ENCODE results near the gene FLRT1. TPM values are rescaled to one million over a fixed set of nuclear protein-coding genes. Genes with fewer than 3 reads are reported as not detected.

Gene FLRT1
- total RNA-seq, 1 experiment from 2014 or later: 0.31 TPM

GRCh38 chr11:64065712-64066111 lies 30.0 kb downstream of the FLRT1 start:
- H3K4me1 ChIP-seq (ENCODE audit: insufficient read depth, low read length): no peaks in the 10 kb centered on the region
- peaks cover 16 to 41% of the 10 kb centered on the region in 2 experiments for H3K4me1 Mint-ChIP-seq
- no peak overlapping the region for H3K4me3 Mint-ChIP-seq

More at GRCh38 chr11:64065712-64066111, 30.0 kb downstream of the FLRT1 start:
- Histone ChIP-seq H3K27ac (ENCODE audit: insufficient read length, low read depth, low read length) (no peak overlapping the region), H2AFZ (ENCODE audit: low read length) (no peak overlapping the region), H3K9me3 (ENCODE audit: control insufficient read depth, low read depth, low read length) (no peaks in the 10 kb centered on the region), H2BK5ac (ENCODE audit: insufficient read length, low read length) (no peak overlapping the region), H2BK20ac (ENCODE audit: low read depth, low read length, poor library complexity, severe bottlenecking) (no peak overlapping the region), H3K56ac (ENCODE audit: insufficient read length, low read depth, low read length) (no peak overlapping the region), H4K8ac (replicated peaks; ENCODE audit: insufficient read length, low read depth, low read length) (no peak overlapping the region), H2BK12ac (ENCODE audit: insufficient read length, low read depth, low read length) (no peak overlapping the region), H4K20me1 (ENCODE audit: control insufficient read depth, insufficient read depth, insufficient read length) (peaks cover 2% of the 10 kb centered on the region), H2BK15ac (ENCODE audit: low read depth, low read length) (no peak overlapping the region), H3K18ac (ENCODE audit: insufficient read length, low read depth, low read length) (no peak overlapping the region), H3K23me2 (ENCODE audit: insufficient read length, low read depth, low read length, poor library complexity, severe bottlenecking) (peaks cover 5% of the 10 kb centered on the region), H2AK5ac (ENCODE audit: insufficient read length, low read length) (no peak overlapping the region), H4K5ac (ENCODE audit: insufficient read length, low read depth, low read length) (no peak overlapping the region), H3K79me2 (ENCODE audit: insufficient read depth, low read length) (no peaks in the 10 kb centered on the region), H3K79me1 (ENCODE audit: insufficient read depth, low read depth, low read length, poor library complexity, severe bottlenecking) (no peaks in the 10 kb centered on the region), H3K23ac (ENCODE audit: insufficient read length, low read depth, low read length) (no peak overlapping the region), H3T11ph (ENCODE audit: low read length) (no peak overlapping the region), H3K14ac (ENCODE audit: insufficient read depth, low read length) (no peak overlapping the region), H4K91ac (ENCODE audit: insufficient read length, low read depth, low read length) (no peak overlapping the region), H2BK120ac (ENCODE audit: low read depth, low read length, poor library complexity, severe bottlenecking) (no peak overlapping the region), H3K4ac (ENCODE audit: low read depth, low read length) (no peak overlapping the region), H3K4me2 (ENCODE audit: insufficient read depth, insufficient read length, low read length) (no peak overlapping the region), H3K9ac (ENCODE audit: extremely low read depth, insufficient read length, low read length) (no peak overlapping the region), H3K27me3 (ENCODE audit: insufficient read depth, low read length) (peaks cover 6% of the 10 kb centered on the region; the same call in 1 of the 2 replicates)
- H3K9me3 Mint-ChIP-seq: no peaks in the 10 kb centered on the region
- DNase-seq: no peak
- WGBS (ENCODE audit: extremely low coverage, insufficient read length, low lambda C conversion rate): no CpG with 5 or more reads among the region's 10 CpGs
- no peak overlapping the region for H3K27ac Mint-ChIP-seq
- no peak for TF ChIP-seq CTCF (conservative IDR thresholded peaks at IDR 0.05)
- no peaks in the 10 kb centered on the region for H3K36me3 Mint-ChIP-seq (ENCODE audit: insufficient read depth in 1 of 3, low read depth in 3 of 3)
- H3K27me3 Mint-ChIP-seq (ENCODE audit: low read depth): peaks cover 74% of the 10 kb centered on the region

Data from H9 (cell line).